LoVo (cell line): ENCODE results near the gene ST6GAL1.
"Not testable (repeated sequence)": the region's sequence is repeated elsewhere in the genome, so short reads cannot be mapped to it uniquely, and the experiment has no call there.

Source experiments
- DNase-seq: peaks from one replicate; pipeline ENCODE4 v3.0.0-alpha.2; 2016; ENCODE audit warnings: low spot score

Gene ST6GAL1

GRCh38 chr3:187046033-187046432, 115.7 kb downstream of the ST6GAL1 start:
- DNase-seq: no peak

DNA sequence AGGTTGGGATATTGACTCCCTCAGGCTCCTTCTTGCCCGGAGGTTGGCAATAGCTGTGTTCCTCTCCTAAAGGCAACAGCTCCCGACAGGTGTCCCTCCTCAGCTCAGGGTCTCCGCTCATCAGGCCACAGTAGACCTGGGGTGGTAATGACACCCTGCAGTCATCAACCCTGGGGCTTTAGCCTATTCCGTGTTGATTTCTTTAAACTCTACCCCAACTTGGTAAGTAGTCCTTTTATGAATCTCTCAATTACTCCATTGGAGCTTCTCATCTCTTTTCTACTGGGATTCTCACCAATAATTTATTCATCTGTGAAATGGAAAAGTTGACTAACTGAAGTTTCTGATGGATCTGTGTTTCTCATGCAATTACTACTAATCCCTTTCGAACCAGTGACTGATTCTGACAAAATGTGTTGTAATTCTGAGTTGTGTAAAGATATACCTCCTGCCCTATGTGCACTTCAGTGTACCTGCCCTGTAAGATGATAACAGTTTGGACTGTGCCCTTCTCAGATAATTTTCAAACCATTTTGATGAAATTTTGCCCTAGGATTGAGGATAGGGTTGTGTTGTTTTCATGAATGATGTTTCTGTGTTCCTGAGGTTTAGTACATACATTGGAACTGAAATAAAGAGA, 119.3 kb downstream of the ST6GAL1 start:
- no peak for DNase-seq

DNA sequence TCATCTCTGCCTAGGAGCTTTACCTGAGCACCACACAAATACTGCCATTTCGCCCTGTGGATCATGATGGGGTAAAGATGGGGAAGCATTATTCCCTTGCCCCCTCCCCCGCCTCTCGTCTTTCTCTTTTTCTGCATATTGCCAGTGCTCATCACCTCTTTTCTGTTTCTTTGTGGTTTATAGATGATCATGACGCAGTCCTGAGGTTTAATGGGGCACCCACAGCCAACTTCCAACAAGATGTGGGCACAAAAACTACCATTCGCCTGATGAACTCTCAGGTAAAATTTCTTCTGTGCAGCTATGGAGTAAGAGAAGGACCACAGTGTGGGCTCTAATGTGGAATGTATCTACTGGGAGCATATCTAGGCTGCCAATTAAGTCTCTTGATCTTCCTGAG, 120.7 kb downstream of the ST6GAL1 start:
- DNase-seq: no peak

DNA sequence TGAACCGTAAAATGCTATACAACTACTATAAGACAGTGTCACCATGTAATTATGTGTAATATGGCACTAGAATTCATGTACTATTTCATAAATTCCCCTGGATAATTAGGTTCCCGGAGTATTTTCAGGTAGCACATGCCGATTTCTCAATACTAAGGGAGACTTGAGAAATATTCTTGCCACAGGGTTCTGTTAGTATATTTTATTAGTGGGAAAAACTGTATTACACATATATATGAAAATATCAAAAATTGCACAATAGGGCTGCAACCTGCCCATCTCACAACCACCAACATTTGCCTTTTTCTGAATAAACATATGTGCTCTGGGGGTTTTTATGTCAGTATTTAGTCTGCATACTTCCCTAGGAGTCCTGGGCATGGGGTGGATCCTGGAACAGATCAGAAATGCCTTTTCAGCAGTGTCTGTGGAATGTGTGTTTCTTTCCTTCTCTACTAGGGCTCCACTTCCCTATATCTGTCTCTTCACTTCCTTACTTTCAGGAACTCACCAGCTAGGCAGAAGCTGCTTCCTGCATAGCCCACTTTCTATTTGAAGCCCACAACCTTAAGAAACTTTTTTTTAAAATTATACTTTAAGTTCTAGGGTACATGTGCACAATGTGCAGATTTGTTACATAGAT, 121.5 kb downstream of the ST6GAL1 start:
- no peak for DNase-seq

DNA sequence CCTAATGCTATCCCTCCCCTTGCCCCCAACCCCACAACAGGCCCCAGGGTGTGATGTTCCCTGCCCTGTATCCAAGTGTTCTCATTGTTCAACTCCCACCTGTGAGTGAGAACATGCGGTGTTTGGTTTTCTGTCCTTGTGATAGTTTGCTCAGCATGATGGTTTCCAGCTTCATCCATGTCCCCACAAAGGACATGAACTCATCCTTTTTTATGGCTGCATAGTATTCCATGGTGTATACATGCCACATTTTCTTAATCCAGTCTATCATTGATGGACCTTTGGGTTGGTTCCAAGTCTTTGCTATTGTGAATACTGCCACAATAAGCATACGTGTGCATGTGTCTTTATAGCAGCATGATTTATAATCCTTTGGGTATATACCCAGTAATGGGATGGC, 122.1 kb downstream of the ST6GAL1 start:
- DNase-seq: not testable (repeated sequence)

DNA sequence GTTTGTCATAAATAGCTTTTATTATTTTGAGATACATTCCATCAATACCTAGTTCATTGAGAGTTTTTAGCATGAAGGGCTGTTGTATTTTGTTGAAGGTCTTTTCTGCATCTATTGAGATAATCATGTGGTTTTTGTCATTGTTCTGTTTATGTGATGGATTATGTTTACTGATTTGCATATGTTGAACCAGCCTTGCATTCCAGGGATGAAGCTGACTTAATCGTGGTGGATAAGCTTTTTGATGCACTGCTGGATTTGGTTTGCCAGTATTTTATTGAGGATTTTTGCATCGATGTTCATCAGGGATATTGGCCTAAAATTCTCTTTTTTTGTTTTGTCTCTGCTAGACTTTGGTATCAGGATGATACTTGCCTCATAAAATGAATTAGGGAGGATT, 124.1 kb downstream of the ST6GAL1 start:
- not testable (repeated sequence) for DNase-seq

GRCh38 chr3:187057803-187058202, 127.5 kb downstream of the ST6GAL1 start:
- DNase-seq: not testable (repeated sequence)

DNA sequence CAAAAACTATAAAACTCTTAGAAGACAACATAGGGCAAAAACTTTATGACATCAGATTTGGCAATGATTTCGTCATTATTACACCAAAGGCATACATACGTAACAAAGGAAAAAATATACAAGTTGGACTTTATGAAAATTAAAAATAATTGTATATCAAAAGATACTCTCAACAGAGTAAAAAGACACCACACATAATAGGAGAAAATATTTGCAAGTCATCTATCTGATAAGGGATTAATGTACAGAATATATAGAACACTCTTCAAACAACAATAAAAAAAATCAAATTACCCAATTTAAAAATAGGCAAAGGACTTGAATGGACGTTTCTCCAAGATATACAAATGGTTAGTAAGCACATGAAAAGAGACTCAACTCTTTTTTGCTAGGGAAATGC, 131.4 kb downstream of the ST6GAL1 start:
- no peak for DNase-seq

- DNase-seq: no peak
Measured at GRCh38 chr3:187062526-187063177, 132.3 kb downstream of the ST6GAL1 start.

GRCh38 chr3:187063286-187064121, 133.2 kb downstream of the ST6GAL1 start:
- no peak for DNase-seq

DNA sequence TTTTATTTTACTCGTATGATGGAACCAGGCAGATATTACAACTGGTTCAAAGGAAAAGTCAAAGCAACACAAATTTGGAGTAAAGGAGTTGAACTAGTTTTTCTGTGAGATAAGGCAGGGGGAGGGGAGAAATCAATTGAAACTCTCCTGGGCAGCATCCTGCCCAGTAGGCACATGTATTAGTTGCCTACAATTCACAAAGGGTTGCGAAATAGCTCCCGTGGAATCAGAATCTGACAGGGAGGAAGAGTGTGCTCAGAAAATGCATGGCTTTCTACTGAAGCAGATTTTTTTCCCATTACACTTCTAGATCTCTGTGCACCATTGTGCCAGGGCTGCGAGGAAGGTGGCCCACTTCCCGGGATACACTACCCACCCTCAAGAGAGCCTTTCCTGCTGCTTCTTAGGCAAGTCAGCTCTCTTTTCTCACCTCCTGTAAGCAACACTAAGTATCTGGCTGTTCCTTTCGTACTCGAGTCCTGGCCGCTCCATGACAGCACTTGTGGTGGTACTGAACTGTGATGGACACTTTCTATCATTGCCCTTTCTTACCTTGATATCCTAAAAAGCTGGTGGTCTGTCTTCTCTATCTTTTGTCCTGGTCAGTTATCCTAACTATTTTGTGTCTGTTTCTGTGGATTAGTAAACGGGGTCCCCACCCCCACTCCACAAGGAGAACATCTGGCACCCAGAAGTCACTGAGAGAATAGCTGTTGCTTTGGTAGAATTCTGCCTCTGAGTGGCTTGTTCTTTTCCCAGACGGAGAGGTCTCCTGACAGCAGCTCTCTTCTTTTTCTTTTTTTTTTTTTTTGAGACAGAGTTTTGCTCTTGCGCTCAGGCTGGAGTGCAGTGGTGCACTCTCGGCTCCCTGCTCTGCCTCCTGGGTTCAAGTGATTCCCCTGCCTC, 134.1 kb downstream of the ST6GAL1 start:
- no peak for DNase-seq

GRCh38 chr3:187066228-187066995, 136.1 kb downstream of the ST6GAL1 start:
- no peak for DNase-seq

- DNase-seq: no peak
Measured at GRCh38 chr3:187068787-187069186, 138.5 kb downstream of the ST6GAL1 start.

DNA sequence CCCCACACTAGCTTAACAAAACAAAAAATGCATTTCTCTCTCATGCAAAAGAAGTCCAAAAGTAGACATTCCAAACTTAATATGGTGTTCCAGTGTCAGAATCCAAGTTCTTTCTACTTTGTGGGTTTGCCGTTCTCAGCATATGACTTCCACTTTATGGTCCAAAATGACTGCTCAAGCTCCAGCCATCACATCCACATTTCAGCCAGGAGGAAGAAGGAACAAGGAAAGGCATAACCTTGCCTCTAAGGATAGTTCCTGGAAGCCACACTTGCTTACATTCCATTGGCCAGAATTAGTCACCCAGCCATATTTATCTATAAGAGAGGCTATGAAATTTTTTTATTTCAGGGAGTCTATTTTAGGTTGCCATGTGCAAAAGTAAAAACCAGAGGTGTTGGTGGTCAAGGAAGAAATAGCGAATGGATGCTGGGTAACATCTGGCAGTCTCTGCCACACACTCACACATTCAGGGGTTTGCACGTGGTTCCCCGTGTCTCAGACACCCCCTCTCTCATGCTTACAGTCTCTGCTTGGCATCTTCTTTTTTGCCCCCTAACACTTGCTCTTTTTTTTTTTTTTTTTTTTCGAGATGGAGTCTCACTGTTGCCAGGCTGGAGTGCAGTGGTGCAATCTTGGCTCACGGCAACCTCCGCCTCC, 139.7 kb downstream of the ST6GAL1 start:
- no peak for DNase-seq

DNA sequence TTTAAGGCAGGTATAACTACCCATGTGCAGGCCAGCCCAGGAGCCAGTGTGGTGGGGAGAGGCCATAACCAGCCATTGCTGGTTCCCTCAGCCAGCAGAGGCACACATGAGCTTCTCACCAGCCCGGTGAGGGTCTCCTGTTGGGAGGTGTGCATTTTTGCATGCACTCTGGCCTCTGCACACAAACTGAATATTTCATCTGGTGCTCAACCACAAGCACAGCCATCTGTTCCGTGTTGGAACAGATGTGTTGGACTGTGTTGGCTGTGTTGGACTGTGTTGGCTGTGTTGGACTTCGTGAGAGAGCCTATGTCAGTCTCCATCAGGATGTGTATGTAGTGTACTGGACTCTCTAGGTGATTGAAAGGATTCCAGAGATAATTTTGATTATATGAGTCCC, 141.8 kb downstream of the ST6GAL1 start:
- no peak for DNase-seq

- no peak for DNase-seq
Measured at GRCh38 chr3:187072511-187072910, 142.2 kb downstream of the ST6GAL1 start.

GRCh38 chr3:187073581-187074098, 143.3 kb downstream of the ST6GAL1 start:
- DNase-seq: no peak

GRCh38 chr3:187074846-187075245, 144.5 kb downstream of the ST6GAL1 start:
- no peak for DNase-seq

DNA sequence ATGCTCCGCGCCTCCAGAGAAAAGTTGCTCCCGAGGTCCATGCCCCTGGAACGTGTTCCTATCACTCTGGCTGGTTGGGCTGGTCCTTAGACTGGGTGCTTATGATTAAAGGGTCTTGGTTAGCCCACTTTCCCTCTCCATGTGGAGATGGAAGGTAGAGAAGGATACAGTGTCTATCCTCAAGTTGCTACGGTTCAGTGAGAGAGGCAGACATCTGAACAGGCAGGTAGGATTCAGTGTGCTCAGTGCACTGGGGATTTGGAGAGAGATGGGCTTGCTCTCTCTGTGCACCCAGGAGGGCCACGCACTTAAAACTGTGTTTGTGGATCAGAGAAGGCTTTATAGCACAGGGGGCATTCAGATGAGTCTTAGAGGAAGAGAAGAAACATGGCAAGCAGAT, 146.0 kb downstream of the ST6GAL1 start:
- DNase-seq: no peak

GRCh38 chr3:187077085-187077484, 146.8 kb downstream of the ST6GAL1 start:
- no peak for DNase-seq
